GM21526 (cell line): ENCODE results near the gene B3GAT1.

Source experiments
- ATAC-seq: cut with Tn5 transposase; IDR thresholded peaks from one replicate; pipeline ENCODE4 v1.9.1; 2021; ENCODE audit warnings: moderate library complexity; ENCODE audit not compliant: unreplicated experiment, low FRiP score

The B3GAT1 gene

DNA sequence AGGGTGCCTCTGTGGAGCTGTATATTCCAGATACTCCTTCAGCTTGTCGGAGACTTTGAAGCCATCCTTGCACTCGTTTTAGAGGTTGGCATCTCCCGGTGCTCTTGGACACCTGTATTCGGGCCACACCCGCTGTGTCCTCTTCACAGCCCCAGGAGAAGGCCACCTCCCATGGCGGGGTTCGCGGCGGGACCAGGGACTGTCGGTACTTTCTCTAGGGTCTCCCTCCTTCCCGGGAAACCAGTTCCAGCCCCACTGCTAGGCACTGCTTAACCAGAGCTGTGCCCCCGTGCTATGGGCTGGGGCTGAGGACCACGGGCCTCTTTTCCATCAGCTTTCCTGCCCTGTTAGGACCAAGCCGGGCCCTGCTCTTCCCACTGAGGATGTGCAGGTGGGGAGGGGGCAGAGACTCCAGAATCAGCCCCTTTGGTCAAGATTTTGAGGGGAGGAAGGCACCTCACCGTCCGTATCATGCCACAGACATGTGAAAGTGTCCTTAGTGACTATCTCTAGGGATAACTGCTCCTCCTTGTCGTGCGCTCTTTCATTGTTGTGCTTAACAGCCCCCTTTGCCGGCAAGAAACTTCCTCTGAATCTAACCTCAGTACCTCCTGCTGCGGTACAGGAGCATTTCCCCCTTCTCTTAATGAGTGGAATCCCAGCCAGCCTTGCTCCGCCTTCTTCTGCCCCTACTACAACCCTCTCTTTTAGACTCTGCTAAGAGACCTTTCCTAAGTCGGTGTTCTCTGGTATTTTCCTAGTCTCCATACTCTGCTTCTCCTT lies 1.2 kb upstream of the B3GAT1 start:
- no peak for ATAC-seq

DNA sequence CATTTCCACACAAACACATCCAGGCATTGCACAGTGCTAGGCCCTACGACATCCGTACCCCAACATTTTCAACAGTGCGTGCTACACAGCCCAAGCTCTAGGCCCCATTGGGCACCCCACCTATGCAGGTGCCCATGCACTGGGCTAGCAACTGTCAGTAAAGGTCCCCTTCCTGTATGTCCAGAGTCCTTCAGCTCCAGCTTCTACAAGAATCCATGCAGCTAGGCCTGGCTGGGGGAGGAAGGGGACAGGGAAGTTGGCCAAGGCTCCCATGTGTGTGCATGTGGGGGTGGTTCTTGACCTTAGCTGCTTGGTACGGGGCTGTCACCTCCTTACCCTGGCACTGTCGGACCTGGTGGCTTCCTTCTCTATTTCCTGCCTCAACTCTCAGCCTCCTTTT lies 1.3 kb downstream of the B3GAT1 start:
- no peak for ATAC-seq

- ATAC-seq, result no peak
Measured at GRCh38 chr11:134409552-134410429, 2.3 kb downstream of the B3GAT1 start.

DNA sequence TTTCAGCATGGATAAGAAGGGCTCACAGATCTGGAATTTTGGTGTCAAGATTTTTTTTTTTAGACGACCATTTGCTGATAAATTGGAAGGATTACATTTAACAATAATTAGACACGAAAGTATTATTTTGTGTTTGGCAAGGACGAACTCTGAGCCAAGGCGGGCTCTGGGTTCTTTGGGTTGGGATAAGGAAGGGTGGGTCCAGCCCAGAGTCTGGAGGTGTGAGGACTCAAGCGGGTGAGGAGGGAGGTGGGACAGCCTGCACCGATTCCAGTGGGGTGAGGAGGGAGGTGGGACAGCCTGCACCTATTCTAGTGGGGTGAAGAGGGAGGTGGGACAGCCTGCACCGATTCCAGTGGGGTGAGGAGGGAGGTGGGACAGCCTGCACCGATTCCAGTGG lies 4.1 kb downstream of the B3GAT1 start:
- no peak for ATAC-seq

DNA sequence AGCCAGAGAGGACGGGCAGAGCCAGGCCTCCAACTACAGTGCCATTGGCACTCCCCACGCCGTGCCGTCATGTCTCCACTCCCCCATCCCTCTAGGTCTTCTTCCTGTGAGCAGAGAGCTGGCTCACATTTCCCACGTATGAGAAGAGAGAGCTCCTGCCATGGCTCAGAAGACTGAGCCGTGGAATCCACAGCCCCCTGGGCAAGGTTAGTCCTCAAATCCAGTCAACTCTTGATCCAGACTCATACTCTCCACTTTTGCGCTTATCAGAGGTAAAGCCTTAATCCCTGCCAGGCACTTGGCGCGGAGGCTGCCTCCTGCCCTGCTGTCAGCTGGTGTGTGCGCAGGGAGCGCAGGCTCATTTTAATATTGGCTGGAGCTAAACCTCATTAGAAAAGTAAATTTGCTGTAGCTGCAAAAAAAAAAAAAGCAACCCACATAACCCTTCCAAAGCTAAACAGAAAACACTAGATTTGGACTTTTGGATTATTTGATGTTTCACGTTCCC lies 4.7 kb downstream of the B3GAT1 start:
- no peak for ATAC-seq

DNA sequence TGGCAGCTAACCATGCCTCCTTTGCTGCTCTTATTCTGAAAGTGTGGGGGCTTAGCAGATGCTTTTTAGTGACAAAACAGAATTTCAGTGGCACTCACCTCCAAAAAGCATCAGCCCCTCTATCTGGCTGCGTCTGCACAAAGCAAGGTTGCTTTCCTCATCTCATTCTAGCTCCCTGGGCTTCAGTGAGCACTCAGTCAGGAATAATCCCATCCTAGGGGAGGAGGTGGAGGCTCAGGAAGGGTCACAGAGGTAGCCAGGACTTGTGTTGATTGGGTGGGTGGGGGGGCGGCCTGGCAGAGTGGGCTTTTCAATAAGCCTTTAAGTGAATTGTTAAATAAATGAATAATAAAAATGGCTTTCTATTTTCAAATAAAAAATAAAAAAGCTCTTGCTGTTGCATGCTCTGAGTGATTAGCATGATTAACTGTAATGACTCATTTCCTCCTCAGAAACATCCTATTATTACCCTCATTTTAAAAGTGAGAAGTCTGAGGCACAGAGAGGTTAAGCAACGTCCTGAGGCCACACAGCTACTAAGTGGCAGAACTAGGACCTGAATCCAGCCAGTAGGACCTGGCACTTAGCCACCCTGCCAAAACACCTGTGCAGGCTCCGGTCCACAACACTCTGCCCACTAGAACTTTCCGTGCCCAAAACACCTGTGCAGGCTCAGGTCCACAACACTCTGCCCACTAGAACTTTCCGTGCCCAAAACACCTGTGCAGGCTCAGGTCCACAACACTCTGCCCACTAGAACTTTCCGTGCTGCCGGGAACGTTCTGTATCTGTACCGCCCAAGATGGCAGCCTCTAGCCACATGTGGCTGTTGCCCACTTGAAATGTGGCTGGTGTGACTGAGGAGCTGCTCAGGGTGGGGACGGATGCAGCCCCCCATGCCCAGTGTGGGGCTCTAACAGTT lies 5.5 kb downstream of the B3GAT1 start:
- ATAC-seq, result no peak

- ATAC-seq, result no peak
Measured at GRCh38 chr11:134405841-134406240, 6.2 kb downstream of the B3GAT1 start.

DNA sequence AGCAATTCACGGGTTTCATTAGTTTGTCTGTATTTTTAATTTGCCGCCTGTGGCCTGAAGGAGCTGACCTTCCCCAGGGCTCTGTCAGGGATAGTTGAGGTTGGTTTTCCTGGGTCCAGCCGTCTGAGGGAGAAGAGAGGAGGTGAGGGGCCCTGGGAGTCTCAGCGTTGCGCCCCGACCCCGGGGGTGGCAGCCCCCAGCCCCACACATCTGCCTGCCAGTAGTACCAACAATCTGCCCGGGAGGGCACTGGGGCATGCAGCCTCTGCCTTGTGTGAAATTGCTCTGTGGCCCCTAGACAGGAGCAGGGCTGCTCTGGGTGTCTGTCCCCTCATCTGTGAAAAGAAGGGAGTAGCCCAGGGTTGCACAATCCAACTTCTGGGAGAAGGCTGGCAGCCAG lies 6.6 kb downstream of the B3GAT1 start:
- no peak for ATAC-seq

DNA sequence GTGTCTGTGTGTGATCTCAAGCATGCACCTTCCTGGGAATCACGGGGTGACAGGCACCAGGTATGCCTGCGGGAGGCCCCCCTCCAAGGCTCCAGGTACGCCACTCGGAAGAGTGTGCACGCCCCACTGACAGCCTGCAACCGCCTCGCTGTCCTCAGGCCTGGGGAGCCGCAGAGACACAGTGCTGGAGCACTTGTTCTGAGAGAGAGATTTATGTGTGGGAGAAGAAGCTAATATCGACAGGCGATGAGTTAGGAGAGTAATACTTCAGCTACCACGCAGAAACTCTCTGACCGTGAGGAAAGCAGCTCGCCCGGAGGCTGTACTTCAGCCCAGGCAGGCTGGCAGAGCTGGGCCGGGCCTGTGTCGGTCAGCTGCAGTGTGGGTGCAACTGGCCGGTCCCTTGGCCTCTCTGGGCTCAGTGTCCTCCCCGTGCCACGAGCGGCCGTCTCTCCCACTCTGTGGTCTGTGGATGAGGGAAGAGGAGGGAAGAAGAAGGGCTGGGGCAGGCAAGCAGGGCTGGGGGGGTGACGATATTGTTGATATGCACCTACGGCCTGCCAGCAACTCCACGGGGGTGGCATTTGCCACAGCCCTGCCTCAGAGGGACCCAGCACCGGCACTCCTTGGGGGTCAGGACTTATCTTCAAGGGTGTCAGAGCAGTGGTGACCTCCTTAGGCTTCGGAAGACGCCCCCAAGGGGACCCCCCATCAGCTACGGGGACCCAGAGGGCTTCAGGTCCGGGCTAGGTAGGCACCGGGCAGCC lies 7.3 kb downstream of the B3GAT1 start:
- no peak for ATAC-seq

DNA sequence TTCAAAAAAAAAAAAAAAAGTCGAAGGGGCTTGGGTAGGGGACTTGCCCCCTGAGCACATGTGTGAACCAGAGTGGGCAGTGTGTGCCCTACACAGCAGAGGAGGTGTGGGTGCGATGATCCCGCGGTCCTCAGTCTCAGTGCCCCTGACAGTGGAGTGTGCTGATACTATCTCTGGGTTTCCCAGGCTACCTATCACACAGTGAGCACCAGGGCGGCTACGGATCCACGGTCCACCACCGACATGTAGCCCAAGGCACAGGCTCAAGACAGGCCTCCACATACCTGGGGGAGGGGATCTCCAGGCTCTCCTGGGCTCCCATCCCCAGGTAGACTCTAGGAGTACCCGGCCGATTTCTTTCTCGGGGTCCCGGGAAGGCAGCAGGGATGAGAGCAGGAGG lies 9.1 kb downstream of the B3GAT1 start:
- no peak for ATAC-seq

GRCh38 chr11:134401825-134402809 lies 9.9 kb downstream of the B3GAT1 start:
- no peak for ATAC-seq

GRCh38 chr11:134399996-134400395 lies 12.0 kb downstream of the B3GAT1 start:
- ATAC-seq, result no peak

DNA sequence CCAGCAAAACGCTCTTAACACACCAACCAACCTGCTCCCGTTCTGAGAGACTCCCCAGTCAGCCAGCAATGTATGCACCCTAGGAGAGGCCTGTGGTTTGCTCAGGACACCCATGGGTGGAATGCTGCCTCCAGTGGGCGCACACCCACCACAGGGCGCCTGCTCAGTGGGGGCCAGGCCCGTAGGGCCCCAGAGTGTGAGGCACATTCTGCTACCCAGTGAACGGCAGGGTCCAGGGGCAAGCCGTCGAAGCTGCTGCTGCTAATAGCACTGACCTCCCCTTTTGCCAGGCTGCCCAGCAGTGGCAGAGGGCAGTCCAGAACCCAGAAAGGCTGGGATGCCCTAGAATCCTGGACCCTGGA lies 12.8 kb downstream of the B3GAT1 start:
- ATAC-seq, result no peak

DNA sequence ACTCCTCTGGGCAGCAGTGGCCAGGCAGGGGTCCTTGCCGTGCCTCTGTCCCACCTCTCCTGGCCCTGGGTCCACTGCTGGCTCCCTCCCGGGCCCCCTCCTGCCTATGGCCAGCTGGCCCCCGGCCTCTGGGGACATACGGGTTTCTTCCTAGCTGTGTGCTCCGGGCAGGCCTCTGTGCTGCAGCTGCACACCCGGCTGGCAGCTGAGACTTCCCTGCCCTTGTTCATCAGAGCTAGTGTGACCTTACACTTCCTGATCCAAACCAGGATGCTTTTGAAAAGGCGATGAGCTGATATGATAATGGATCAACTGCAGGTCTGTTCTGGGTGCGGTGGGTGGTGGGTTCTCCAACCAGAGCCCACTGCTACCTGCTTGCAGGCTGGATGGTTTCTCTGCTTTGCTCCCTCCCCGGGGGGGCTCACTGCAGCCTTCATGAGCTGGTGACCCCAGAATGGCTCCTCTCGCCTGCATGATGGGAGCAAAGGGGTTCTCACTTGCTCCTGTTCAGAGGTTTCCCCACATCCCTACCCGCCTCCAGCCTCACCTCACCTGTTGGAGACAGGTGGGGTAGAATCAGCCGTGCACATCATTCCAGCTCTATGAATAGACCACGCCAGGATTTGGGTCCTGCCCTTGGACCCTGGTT lies 13.3 kb downstream of the B3GAT1 start:
- ATAC-seq, result no peak

GRCh38 chr11:134398079-134398444 lies 14.0 kb downstream of the B3GAT1 start:
- ATAC-seq, result no peak

GRCh38 chr11:134397304-134398078 lies 14.6 kb downstream of the B3GAT1 start:
- no peak for ATAC-seq

- ATAC-seq, result no peak
Measured at GRCh38 chr11:134395002-134395401, 17.0 kb downstream of the B3GAT1 start.

DNA sequence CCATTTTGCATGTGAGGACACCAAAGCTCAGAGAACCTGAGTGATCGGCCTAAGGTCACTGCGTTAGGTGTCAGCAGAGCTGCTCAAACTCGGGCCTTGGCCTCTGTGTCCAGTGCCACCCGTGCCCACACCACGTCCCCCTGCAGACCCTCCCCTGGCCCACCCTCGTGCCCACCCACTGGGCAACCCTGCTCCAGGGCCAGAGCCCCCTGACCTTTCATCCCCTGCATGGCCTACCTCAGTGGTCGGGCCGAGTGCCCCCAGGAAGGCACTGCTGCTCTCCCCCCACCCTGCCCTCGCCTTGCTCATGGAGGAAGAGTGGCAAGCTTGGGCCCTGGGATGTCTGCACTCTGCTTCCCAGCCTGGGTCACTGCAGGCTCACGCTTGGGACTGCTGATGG lies 17.7 kb downstream of the B3GAT1 start:
- ATAC-seq, result no peak
